Stimulated activated CD8-positive, alpha-beta memory T cell treated with anti-CD3 and anti-CD28 coated beads, Interleukin-12 subunit alpha, Interleukin-12 subunit beta, amount 100 ng/mL, for 24 hours (primary cell): Measurements from ENCODE around the gene SAYSD1.
"Not testable (repeated sequence)": the region's sequence is repeated elsewhere in the genome, so short reads cannot be mapped to it uniquely, and the experiment has no call there.

Experiments
- DNase-seq: peaks from one replicate; pipeline ENCODE4 v3.0.0-alpha.2; 2020; ENCODE audit errors: extremely low read depth

The SAYSD1 gene

GRCh38 chr6:39114704-39115599 is at the start of gene SAYSD1:
Gene SAYSD1 (minus strand): TSS chr6:39115186. CDS start chr6:39115089, 97 bp downstream.
- peak; percentile 81 for DNase-seq

DNA sequence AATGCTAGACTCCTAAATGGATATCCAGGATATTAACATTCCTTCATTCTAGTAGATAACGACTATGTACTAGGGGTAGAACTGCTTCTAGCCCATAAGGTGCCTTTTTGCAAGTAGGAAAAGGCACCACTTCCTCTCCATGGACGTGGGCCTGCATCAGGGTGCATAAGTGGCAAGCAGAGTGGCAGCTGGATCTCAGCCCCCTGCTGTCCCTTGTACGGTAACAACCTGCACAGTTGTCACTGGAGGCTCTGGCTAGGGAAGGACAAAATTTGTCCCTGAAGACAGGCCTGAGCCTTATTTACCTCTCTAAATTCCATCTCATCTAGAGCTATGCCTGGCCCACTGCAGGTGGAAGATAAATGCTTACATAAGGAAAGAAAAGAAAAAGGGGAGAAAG is 42.5 kb upstream of the SAYSD1 start:
- DNase-seq: no peak

- no peak for DNase-seq
Observed at GRCh38 chr6:39156801-39157200, 41.8 kb upstream of the SAYSD1 start.

GRCh38 chr6:39154705-39155104 is 39.7 kb upstream of the SAYSD1 start:
- no peak for DNase-seq

DNA sequence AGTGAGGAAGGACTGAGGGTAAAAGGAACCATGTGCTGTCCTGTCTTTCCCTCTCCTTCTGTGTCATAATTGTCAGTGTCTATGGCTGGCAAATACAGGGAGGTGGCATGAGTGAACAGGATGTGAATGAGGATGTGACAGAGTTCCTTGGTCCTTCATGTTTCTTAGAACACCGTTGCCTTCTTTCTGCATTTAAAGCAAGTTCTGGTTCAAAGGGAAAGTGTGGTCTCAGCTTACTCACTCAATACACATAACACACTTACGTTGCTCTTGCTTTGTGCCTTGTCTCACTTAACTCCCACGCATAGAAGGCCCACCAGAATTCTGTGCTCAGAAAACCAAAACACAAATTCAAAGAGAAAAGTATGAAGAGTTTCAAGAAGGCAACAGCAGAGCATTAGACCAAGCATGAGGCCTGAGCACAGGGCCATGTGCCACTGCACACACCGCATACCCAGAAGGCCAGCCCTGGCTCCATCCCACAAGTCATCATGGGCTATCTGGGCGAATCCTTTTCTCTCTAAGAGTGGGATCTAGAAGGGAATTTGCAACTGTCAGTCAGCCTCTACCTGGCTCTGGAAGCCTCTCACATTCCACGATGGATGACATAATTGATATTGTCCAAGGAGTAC is 38.9 kb upstream of the SAYSD1 start:
- DNase-seq: no peak

DNA sequence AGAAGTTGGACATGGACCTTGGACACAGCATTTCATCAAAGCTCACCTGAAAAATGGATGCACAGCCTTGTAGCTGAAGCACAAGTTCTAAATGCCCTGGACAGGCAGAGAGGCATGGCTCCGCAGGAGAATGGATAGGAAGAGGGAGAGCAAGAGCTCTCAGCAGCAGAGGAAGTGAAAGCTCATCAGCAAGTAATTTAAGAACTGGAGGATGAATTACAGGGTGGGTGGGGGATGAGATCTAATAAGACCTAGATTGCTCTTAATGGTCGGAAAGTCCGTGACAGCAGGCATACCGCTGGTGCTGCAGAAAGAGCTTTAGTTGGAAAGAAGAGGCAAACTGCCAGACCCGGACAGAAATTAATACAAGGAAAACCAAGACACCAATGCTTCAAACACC is 37.3 kb upstream of the SAYSD1 start:
- no peak for DNase-seq

- DNase-seq: no peak
Observed at GRCh38 chr6:39151211-39151610, 36.2 kb upstream of the SAYSD1 start.

- DNase-seq: no peak
Observed at GRCh38 chr6:39144481-39145173, 29.6 kb upstream of the SAYSD1 start.

- DNase-seq: no peak
Observed at GRCh38 chr6:39143238-39143930, 28.4 kb upstream of the SAYSD1 start.

DNA sequence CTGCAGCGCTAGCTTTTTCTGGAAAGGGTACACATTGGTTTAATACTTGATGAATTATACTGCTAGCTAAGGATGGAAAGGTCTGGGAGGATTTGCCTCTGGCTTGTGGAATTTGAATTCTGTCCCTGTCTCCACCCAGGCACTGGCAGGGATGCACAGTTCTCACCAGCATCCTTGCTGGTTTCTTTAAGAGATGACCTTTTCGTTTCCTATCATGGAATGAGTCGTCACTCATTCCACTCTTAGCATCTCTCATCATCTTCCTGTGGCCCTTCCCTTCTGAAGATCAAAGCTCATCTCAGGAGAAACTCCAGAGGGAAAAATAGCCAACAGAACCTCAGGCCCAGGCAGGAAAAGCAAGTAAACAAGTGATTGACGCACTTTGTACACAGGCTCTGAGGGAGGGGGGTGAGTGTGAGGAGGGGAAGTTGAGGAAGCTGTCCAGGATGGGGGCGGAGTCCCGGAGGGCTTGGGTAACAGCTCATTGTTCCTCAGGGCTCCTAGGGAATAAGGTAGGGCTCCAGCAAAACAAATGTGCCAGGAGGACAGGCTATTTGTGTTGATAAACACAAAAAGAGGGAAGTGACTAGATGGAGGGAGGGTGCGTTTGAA is 25.7 kb upstream of the SAYSD1 start:
- DNase-seq: no peak

GRCh38 chr6:39137245-39137644 is 22.3 kb upstream of the SAYSD1 start:
- no peak for DNase-seq

DNA sequence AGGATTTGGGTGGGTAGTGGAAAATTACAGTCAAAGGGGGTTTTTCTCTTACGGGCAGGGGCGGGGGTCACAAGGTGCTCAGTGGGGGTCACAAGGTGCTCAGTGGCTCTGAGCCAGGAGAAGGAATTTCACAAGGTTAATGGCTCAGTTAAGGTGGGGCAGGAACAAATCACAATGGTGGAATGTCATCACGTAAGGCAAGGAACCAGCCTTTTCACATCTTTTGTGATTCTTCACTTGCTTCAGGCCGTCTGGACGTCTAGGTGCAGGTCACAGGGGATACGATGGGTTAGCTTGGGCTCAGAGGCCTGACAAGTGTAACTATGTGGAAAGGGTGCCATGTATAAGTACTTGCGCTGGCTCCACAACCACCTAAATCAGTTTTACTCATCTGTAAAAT is 21.2 kb upstream of the SAYSD1 start:
- DNase-seq: not testable (repeated sequence)

- not testable (repeated sequence) for DNase-seq
Observed at GRCh38 chr6:39134761-39135160, 19.8 kb upstream of the SAYSD1 start.

DNA sequence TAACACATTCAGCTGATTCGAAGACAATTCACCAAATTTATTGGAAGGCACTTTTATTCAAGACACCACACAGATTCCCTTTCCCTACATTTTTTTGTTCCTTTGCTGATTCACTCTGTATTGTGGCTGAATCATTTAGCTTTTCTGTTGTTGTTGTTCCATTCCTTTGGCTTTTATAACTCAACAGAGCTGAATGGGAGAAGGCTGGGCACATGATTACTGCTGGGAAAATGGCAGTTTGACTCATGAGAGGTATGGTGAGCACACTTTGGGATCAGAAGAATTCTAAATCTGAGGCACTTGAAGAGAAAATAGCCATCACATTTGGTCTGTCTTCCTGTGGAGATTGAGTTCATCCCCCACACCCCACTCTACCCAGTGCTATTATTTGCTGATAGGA is 15.7 kb upstream of the SAYSD1 start:
- DNase-seq: no peak

DNA sequence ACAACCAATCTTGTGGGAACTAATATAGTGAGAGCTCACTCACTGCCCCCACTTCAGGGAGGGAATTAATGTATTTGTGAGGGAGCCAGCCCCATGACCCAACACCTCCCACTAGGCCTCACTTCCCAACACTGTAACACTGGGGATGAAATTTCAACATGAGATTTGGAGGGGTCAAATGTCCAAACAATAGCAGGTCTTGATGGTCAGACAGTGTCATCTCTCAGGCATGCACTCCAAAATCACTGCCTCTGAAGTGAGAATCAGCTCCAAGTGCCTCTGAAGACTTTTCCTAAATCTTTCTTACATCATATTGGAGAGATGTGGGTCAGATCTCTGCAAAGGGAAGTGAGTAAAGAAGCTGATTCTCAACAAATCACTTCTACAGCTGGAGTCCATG is 13.8 kb upstream of the SAYSD1 start:
- no peak for DNase-seq

DNA sequence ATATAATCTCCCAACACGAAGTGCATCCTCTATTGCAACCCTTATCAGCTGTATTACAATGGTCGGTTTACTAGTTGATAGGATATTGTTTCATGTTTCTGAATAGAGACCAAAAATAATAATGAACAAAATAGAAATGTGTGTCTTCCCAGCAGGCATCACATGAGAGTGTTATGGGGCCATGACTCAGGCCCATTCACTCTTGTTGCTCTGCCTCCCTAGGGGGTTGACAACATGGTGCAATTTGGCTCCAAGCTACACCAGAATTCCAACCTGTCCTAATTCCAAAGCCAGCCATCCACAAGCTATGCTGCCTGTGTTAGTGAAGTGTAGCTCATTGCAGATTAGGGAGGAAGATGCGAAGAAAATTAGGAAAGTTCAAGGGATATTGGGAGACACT is 13.1 kb upstream of the SAYSD1 start:
- no peak for DNase-seq

GRCh38 chr6:39124114-39124513 is 9.1 kb upstream of the SAYSD1 start:
- DNase-seq: no peak

DNA sequence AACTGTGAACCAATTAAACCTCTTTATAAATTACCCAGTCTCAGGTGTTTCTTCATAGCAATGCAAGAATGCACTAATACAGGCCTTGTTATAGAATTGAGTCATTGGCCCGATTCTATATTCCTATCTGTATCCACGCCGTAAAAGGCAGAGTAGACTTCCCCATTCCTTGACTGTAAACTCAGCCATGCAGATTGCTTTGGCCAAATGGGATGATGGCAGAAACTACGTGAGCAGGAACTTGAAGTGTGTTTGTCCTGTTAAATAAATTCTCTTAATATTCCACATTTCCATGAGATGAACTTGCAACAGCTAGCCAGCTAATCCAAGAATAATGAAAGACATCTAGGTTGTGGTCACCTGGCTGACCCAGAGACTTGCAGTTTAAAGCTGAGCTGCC is 3.9 kb upstream of the SAYSD1 start:
- DNase-seq: no peak

- DNase-seq: no peak
Observed at GRCh38 chr6:39114388-39114703, 640 bp downstream of the SAYSD1 start.

DNA sequence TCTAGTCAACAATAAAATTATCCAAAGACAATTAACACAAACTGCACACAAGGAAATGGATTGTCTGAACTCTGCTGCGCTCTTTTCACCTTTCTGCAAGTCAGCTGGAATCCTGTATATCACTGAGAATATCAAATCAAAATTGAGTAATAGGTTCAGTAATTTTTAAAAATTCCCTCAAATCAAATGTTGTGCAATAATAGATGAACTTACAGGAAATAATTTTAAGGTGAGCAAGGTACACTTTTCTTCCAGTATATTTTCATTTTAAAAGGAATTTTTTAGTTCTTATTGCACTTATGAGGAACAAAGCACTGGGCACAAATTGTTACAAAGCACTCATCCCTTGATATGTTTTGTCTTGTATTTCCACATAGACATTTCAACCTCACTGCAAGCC is 1.2 kb downstream of the SAYSD1 start:
- no peak for DNase-seq

DNA sequence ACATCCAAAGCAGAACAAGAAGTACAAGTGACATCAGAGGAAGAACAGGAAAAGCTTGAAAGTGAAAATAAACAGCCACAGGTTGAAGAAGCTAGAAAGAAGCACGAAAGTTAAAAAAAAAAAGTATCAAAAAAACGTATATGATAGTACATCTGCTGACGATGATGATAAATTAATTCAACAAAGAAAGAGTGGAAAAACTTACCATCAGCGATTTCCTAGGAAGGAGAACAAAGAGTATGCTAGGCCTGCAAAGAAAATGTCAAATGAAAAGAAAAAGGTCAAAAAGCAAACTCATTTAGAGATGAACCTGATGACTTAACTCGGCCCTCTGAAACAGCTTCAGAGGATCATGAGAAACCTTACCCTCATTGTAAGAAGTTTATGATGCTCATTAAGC is 3.7 kb downstream of the SAYSD1 start:
- no peak for DNase-seq
